ENCODE data around the gene SEC23B. TPM values are rescaled to one million over a fixed set of nuclear protein-coding genes. Genes with fewer than 3 reads are reported as not detected.
"Not testable (repeated sequence)": the region's sequence is repeated elsewhere in the genome, so short reads cannot be mapped to it uniquely, and the experiment has no call there.

The SEC23B gene
- total RNA-seq, 1 donor from 2014 or later = 56.6 TPM

GRCh38 chr20:18524646-18525045 is 16.9 kb downstream of the SEC23B start:
- intact Hi-C loops (cut with micrococcal nuclease) = no loop called here
- Mint-ChIP-seq H3K4me3 (no peak overlapping the region), H3K36me3 (ENCODE audit: low read depth) (peaks cover 60% of the 10 kb centered on the region), H3K9me3 (no peaks in the 10 kb centered on the region), H3K4me1 (no peaks in the 10 kb centered on the region), H3K27ac (no peak overlapping the region), H3K27me3 (no peaks in the 10 kb centered on the region)
- DNase-seq = no peak
- CTCF ChIA-PET = no interaction called here
- TF ChIP-seq, protein P1, sequence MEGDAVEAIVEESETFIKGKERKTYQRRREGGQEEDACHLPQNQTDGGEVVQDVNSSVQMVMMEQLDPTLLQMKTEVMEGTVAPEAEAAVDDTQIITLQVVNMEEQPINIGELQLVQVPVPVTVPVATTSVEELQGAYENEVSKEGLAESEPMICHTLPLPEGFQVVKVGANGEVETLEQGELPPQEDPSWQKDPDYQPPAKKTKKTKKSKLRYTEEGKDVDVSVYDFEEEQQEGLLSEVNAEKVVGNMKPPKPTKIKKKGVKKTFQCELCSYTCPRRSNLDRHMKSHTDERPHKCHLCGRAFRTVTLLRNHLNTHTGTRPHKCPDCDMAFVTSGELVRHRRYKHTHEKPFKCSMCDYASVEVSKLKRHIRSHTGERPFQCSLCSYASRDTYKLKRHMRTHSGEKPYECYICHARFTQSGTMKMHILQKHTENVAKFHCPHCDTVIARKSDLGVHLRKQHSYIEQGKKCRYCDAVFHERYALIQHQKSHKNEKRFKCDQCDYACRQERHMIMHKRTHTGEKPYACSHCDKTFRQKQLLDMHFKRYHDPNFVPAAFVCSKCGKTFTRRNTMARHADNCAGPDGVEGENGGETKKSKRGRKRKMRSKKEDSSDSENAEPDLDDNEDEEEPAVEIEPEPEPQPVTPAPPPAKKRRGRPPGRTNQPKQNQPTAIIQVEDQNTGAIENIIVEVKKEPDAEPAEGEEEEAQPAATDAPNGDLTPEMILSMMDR (IDR thresholded peaks at IDR 0.05) = no peak
- ATAC-seq (ENCODE audit: low read depth) = no peak
- POLR2A ChIA-PET = no interaction called here

GRCh38 chr20:18526761-18527160 is 19.0 kb downstream of the SEC23B start:
- H3K4me3 Mint-ChIP-seq; ATAC-seq (ENCODE audit: low read depth); H3K9me3 Mint-ChIP-seq; CTCF ChIA-PET; H3K4me1 Mint-ChIP-seq; DNase-seq; H3K27me3 Mint-ChIP-seq; H3K27ac Mint-ChIP-seq; POLR2A ChIA-PET; intact Hi-C loops (cut with micrococcal nuclease): not testable (repeated sequence)
- H3K36me3 Mint-ChIP-seq (ENCODE audit: low read depth) = peaks cover 77% of the 10 kb centered on the region

GRCh38 chr20:18527339-18527738 is 19.6 kb downstream of the SEC23B start:
- H3K4me1 Mint-ChIP-seq = no peaks in the 10 kb centered on the region
- H3K36me3 Mint-ChIP-seq (ENCODE audit: low read depth) = peaks cover 83% of the 10 kb centered on the region
- no peak overlapping the region for H3K4me3 Mint-ChIP-seq
- ATAC-seq (ENCODE audit: low read depth) (no peak), DNase-seq (no peak)
- POLR2A ChIA-PET = no interaction called here
- intact Hi-C loops (cut with micrococcal nuclease) = no loop called here
- H3K9me3 Mint-ChIP-seq = no peaks in the 10 kb centered on the region
- CTCF ChIA-PET = no interaction called here
- no peak overlapping the region for H3K27ac Mint-ChIP-seq
- H3K27me3 Mint-ChIP-seq = no peaks in the 10 kb centered on the region
- TF ChIP-seq, protein P1 (IDR thresholded peaks at IDR 0.05) = no peak

DNA sequence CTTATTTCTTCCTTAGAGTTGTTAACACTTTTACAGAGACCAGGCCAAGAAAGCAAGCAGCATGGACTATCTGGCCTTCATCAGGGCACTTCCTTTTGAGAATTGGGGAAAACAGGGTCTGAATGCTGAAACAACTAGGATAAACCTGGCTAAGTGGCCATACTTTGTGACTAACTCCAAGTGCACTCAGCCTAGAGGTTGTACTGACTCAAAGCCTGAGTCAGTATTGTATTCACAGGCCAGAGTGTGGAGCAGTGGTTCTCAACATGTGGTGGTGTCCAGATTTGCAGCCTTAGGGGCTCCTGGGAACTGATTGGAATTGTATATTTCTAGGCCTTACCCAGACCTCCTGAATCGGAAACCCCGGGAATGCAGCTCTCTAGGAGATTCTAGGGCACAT is 20.1 kb downstream of the SEC23B start:
- peaks cover 88% of the 10 kb centered on the region for H3K36me3 Mint-ChIP-seq (ENCODE audit: low read depth)

GRCh38 chr20:18529041-18529440 is 21.3 kb downstream of the SEC23B start:
- intact Hi-C loops (cut with micrococcal nuclease) = no loop called here
- no peaks in the 10 kb centered on the region for H3K9me3 Mint-ChIP-seq
- no peak for ATAC-seq (ENCODE audit: low read depth)
- H3K4me1 Mint-ChIP-seq = no peaks in the 10 kb centered on the region
- CTCF ChIA-PET = no interaction called here
- POLR2A ChIA-PET = interaction anchor here (1.3 kb wide), 1 partner anchor 21 kb away, joined by 3 read pairs; the partner anchor contains the start of gene SEC23B
- H3K27ac Mint-ChIP-seq = no peak overlapping the region
- DNase-seq = no peak
- H3K36me3 Mint-ChIP-seq (ENCODE audit: low read depth) = peaks cover 94% of the 10 kb centered on the region
- no peak overlapping the region for H3K4me3 Mint-ChIP-seq
- no peaks in the 10 kb centered on the region for H3K27me3 Mint-ChIP-seq
- TF ChIP-seq, protein P1 (IDR thresholded peaks at IDR 0.05) = no peak

More for the DNA sequence above, 20.1 kb downstream of the SEC23B start:
- no peaks in the 10 kb centered on the region for H3K27me3 Mint-ChIP-seq
- ATAC-seq (ENCODE audit: low read depth) (no peak), DNase-seq (no peak)
- H3K4me1 Mint-ChIP-seq = no peaks in the 10 kb centered on the region
- intact Hi-C loops (cut with micrococcal nuclease) = no loop called here
- ChIA-PET POLR2A (no interaction called here), CTCF (no interaction called here)
- TF ChIP-seq, protein P1 (IDR thresholded peaks at IDR 0.05) = no peak
- no peak overlapping the region for H3K27ac Mint-ChIP-seq
- H3K4me3 Mint-ChIP-seq = no peak overlapping the region
- H3K9me3 Mint-ChIP-seq = no peaks in the 10 kb centered on the region

DNA sequence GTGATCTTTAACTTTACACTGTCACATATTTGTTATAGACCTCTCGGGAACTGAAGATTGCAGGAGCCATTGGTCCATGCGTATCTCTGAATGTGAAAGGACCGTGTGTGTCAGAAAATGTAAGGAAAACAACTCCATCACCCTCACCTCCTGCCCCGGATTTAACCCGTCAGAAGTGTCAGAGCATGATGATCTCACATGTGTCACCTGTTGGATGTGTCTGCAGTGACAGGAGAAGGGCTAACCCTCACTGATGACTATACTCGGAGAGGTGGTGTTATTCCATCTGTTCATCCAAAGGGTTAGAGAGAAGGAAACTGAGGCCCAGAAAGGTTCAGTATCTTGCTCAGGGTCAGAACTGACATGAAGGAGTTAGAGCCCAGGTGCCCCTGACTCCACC is 24.9 kb downstream of the SEC23B start:
- no peak for ATAC-seq (ENCODE audit: low read depth)
- TF ChIP-seq, protein P1 (IDR thresholded peaks at IDR 0.05) = no peak
- Mint-ChIP-seq H3K4me1 (no peaks in the 10 kb centered on the region), H3K4me3 (no peak overlapping the region), H3K36me3 (ENCODE audit: low read depth) (peaks cover 92% of the 10 kb centered on the region), H3K27ac (no peak overlapping the region), H3K9me3 (peaks cover 2% of the 10 kb centered on the region), H3K27me3 (no peaks in the 10 kb centered on the region)
- ChIA-PET CTCF (no interaction called here), POLR2A (no interaction called here)
- no peak for DNase-seq
- intact Hi-C loops (cut with micrococcal nuclease) = no loop called here

All from activated B cell treated with CpG ODN at 0.5 μM for 24 hours (primary cell).